Stimulated activated memory B cell treated with anti-CD40 and anti-IgM and Interleukin-4, amounts not matched to agents 10 μg/mL and 1 μg/mL and 100 μg/mL, for 72 hours (primary cell): ENCODE results near the gene STAC.

Source experiments
- ATAC-seq: fragments of 150-1000 bp; cut with Tn5 transposase; 2 replicates; pipeline ENCODE4 v1.10.0; 2021
- H3K27ac Mint-ChIP-seq: one replicate; pipeline ENCODE4 v1.8.0; 2022; ENCODE audit warnings: mild to moderate bottlenecking, mixed read lengths
- H3K27me3 Mint-ChIP-seq: one replicate; pipeline ENCODE4 v1.8.0; 2022; ENCODE audit warnings: mixed read lengths
- H3K36me3 Mint-ChIP-seq: one replicate; pipeline ENCODE4 v1.8.0; 2022; ENCODE audit warnings: mixed read lengths
- H3K4me1 Mint-ChIP-seq: one replicate; pipeline ENCODE4 v1.8.0; 2022; ENCODE audit warnings: mixed read lengths
- H3K4me3 Mint-ChIP-seq: one replicate; pipeline ENCODE4 v1.8.0; 2022; ENCODE audit warnings: mild to moderate bottlenecking, moderate library complexity, mixed read lengths
- H3K9me3 Mint-ChIP-seq: one replicate; pipeline ENCODE4 v1.8.0; 2022; ENCODE audit warnings: mixed read lengths

STAC gene, protein sequence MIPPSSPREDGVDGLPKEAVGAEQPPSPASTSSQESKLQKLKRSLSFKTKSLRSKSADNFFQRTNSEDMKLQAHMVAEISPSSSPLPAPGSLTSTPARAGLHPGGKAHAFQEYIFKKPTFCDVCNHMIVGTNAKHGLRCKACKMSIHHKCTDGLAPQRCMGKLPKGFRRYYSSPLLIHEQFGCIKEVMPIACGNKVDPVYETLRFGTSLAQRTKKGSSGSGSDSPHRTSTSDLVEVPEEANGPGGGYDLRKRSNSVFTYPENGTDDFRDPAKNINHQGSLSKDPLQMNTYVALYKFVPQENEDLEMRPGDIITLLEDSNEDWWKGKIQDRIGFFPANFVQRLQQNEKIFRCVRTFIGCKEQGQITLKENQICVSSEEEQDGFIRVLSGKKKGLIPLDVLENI

DNA sequence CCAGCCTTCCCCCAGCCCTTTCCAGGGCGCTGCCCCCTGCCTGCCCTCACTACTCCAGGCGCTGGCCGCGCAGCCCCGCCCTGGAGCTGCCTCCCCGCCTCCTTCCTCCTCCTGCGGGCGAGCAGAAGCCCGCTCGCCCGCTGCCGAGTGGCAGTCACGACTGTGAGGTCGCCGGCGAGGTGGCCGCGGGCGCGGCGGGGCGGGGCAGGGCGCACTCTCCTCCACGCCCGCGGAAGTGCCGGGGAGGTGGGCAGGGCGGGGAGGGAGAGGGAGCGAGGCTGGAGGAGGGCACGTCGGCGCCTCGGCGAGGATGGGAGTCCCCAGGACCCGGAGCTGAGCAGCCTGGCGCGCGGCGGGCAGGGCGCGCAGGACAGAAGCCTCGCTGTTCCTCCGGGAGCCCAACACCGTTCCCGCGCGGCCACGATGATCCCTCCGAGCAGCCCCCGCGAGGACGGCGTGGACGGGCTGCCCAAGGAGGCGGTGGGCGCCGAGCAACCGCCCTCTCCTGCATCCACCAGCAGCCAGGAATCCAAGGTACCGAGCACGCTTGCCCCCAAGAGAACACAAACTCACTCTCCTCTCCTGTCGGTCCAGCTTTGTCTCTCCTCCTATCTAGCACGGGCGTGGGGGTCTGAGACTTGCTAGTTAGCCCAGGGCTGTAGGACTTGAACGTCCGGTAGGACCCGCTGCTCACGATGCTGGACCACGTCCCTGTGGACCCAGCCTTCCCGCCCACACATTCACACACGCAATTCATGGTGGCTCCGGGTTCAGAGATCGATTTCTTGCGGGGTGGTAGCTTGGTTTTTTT is at the start of gene STAC:
Gene STAC, plus strand, starts transcription at position 284 of the 811 bp plus-strand sequence. Its CDS starts 140 bp downstream, at position 424.
- no peak within 1 kb of the TSS for H3K27ac Mint-ChIP-seq
- peaks cover 6% of the 10 kb centered on the region for H3K4me1 Mint-ChIP-seq
- H3K4me3 Mint-ChIP-seq = peak within 1 kb of the TSS; percentile 53
- H3K36me3 Mint-ChIP-seq = no peaks in the 10 kb centered on the region
- H3K9me3 Mint-ChIP-seq = no peaks in the 10 kb centered on the region
- ATAC-seq = peak; percentile 37
- peaks cover 46% of the 10 kb centered on the region for H3K27me3 Mint-ChIP-seq

DNA sequence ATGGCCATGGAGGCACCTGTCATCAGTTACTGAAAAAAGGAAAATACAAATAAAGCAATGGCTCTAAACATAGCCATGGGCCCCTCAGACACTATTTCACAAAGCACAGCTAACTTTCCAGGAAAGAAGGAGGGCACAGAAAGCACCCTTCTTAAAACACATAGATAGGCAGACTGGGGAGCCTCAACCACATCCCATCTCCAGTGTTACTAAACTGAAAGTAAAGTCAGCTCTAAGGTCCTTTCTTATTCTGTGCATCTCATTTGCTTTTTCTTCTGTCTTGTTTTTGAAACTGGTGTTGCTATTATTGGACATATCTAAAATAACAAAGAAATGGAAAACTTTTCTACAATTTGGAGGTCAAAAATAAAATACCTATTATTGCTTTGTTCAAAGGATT is 48.2 kb upstream of the STAC start:
- no peaks in the 10 kb centered on the region for H3K4me1 Mint-ChIP-seq
- H3K9me3 Mint-ChIP-seq = no peaks in the 10 kb centered on the region
- ATAC-seq = no peak
- no peaks in the 10 kb centered on the region for H3K36me3 Mint-ChIP-seq
- no peak overlapping the region for H3K27ac Mint-ChIP-seq
- H3K4me3 Mint-ChIP-seq = no peak overlapping the region
- H3K27me3 Mint-ChIP-seq = no peaks in the 10 kb centered on the region

DNA sequence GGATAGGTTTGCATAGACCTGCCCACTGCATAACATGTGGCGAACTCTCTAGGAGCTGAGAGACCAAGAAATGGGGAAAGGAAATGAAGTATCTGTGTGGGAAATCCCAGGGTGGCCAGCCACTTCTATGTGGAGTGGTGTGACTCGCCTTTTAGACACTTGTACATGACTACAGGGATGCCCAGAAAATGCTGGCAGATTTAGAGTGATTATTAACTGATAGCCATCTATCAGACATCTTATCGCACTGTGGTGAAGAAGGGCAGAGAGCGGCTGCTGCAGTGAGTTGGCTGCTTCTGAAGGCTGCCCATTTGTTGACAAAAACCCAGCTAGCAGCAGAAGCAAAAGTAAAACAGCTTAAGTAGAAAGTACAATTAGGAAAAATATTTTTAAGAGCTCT is 18.1 kb upstream of the STAC start:
- Mint-ChIP-seq H3K4me3 (no peak overlapping the region), H3K36me3 (no peaks in the 10 kb centered on the region)

DNA sequence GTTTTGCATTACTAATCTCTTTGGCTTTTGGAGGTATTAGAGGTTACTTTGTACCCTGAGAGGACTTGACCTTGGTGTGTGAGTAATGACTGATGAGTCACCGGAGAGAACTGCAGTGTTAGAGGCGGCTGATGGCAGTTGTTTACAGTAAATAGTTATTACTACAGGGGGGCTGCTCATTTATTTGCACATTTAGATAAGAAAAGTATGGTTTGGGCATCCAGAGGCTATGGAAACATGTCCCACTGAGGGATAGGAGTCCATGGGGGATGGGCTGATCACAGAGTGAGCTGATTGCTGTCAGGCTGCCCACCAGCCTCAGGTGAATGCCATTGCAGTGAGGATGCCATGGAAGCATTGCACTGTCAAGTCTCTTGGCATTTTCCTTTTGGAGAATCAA is 17.3 kb upstream of the STAC start:
- Mint-ChIP-seq H3K9me3 (peaks cover 9% of the 10 kb centered on the region), H3K27ac (no peak overlapping the region), H3K27me3 (no peaks in the 10 kb centered on the region), H3K4me1 (no peaks in the 10 kb centered on the region), H3K4me3 (no peak overlapping the region), H3K36me3 (no peaks in the 10 kb centered on the region)
- ATAC-seq = no peak

More for the DNA sequence above, 18.1 kb upstream of the STAC start:
- Mint-ChIP-seq H3K27ac (no peak overlapping the region), H3K9me3 (peaks cover 9% of the 10 kb centered on the region), H3K27me3 (no peaks in the 10 kb centered on the region), H3K4me1 (no peaks in the 10 kb centered on the region)
- peak; percentile 12 for ATAC-seq

DNA sequence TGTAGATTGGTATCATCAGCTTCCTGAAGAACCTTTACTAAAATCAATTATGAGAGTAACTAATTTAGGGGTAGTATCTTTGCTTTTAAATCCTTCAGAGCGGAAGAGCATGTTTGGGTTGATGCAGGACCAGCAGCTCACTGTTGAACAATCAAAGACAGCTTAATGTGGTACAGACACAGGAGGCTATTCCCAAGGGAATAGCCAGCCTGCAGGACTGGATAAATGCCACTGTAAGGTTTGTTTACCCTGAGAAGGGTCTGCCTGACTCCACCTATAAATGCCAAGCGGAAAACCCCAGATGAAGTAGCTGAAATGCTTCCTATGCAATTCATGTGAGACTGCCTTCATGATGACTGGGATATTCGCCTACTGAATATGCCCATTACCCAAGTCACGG is 16.0 kb upstream of the STAC start:
- no peaks in the 10 kb centered on the region for H3K36me3 Mint-ChIP-seq
- H3K4me1 Mint-ChIP-seq = no peaks in the 10 kb centered on the region
- no peak for ATAC-seq
- peaks cover 5% of the 10 kb centered on the region for H3K9me3 Mint-ChIP-seq
- no peak overlapping the region for H3K27ac Mint-ChIP-seq
- no peak overlapping the region for H3K4me3 Mint-ChIP-seq
- H3K27me3 Mint-ChIP-seq = no peaks in the 10 kb centered on the region

DNA sequence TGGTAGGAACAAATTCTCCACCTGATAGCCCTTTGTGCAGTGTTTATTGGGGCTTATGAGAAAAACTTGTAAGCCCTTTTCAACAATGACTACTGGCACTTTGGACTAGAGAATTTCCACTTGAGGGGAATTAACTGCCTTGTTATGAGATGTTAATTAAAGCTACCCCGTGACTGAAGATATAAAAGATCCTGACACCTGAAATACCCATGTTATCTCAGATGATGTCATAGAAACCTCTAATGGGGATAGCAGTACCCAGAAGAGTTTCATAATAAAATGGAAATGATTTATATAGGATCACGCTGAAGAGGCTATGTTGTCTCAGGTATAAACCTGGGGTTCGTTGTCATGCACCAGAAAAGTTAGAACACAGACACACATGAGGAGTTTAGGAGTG is 14.5 kb upstream of the STAC start:
- Mint-ChIP-seq H3K4me3 (no peak overlapping the region), H3K27ac (no peak overlapping the region), H3K9me3 (peaks cover 2% of the 10 kb centered on the region), H3K36me3 (no peaks in the 10 kb centered on the region), H3K27me3 (no peaks in the 10 kb centered on the region), H3K4me1 (no peaks in the 10 kb centered on the region)
- no peak for ATAC-seq

DNA sequence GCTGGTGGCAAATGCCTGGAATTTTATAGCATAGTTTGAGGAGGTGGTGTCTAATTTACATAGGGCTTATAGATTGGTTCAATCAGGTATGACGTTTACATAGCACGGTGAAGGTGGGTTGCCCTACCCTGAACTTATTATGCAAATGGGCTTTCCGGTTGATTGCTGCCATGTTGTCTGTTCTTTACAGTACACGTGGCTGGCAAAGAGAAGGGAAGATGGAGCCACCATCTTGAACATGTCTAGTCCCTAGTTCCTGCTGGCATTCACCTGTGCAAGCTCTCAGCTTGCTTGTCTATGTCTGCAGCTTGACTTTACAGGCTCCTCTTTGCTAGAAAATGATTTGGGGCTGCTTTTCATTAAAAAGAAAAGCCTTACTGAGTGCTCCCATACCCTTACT is 14.0 kb upstream of the STAC start:
- Mint-ChIP-seq H3K4me1 (no peaks in the 10 kb centered on the region), H3K27ac (no peak overlapping the region)

DNA sequence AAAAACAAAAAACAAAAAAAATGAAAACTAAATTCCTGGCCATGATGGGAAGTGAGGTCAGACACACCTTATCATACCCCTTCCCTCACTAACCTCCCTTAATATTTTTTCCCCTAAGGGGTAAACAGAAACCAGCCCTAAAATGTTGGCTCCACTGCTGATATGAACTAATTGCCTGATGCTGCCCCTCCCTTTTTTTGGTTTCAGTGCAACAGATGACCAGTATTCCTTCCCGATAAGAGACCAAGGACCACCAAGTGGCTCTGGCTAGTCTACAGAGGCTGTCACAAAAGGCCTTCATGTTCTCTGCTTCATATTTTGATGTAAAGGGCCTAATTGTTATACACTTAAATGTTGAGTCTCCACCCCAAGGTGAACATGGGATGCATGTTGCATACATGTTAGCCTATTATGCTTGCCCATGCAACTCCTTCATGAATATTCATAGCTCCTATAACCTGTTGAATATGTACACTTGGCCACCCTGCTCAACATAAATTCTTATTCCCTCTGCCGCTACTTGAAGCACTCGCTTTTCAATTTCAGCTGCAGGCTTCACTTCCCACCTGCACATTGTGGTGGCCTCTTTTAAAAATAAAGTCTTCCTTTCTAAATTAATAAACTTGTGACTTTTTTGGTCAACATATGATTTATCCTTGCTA is 12.3 kb upstream of the STAC start:
- Mint-ChIP-seq H3K27ac (no peak overlapping the region), H3K4me1 (no peaks in the 10 kb centered on the region), H3K36me3 (no peaks in the 10 kb centered on the region), H3K9me3 (peaks cover 2% of the 10 kb centered on the region), H3K27me3 (no peaks in the 10 kb centered on the region), H3K4me3 (no peak overlapping the region)
- ATAC-seq = no peak

More for the DNA sequence above, 14.0 kb upstream of the STAC start:
- no peak for ATAC-seq
- H3K36me3 Mint-ChIP-seq = no peaks in the 10 kb centered on the region
- no peak overlapping the region for H3K4me3 Mint-ChIP-seq
- peaks cover 2% of the 10 kb centered on the region for H3K9me3 Mint-ChIP-seq
- H3K27me3 Mint-ChIP-seq = no peaks in the 10 kb centered on the region

DNA sequence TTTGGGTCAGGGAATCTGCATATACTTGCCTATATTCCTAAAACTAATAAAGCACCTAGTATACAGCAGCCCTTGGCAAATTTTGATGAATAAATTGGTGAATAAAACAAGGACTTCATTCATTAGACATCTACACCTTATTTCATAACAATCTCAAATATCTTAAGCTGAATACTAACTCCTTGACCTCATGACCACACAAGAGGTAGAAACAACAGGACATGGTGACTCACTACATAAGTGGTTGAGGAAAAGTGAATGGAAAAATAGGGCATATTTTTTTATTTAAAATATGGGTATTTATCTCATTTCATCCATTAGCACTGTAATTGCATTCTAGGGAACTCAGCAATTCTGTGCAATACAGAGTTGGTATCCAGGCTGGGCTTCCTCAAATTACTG is 7.8 kb upstream of the STAC start:
- Mint-ChIP-seq H3K4me1 (no peaks in the 10 kb centered on the region), H3K9me3 (no peaks in the 10 kb centered on the region), H3K4me3 (no peak overlapping the region), H3K27ac (no peak overlapping the region), H3K27me3 (no peaks in the 10 kb centered on the region), H3K36me3 (no peaks in the 10 kb centered on the region)
- ATAC-seq = no peak

DNA sequence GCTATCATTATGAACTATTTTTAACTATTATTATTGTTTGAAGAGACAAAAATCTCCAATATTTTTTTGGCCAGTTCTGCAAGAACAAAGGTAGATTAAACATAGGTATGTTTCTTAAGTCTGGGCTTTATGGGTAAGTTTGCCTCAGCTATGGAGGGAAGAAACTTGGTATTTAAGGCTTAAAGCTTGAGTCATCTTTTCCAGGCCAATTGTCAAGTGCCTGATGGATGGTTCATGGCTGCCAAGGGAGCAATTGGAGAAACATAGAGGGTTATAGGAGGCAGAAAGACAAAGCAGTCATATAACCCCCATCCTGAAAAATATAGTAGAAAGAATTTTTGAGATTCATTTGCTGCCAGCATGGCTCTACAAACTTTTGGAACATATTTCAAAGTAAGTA is 7.2 kb upstream of the STAC start:
- ATAC-seq = no peak
- H3K4me3 Mint-ChIP-seq = no peak overlapping the region
- H3K27ac Mint-ChIP-seq = no peak overlapping the region
- H3K4me1 Mint-ChIP-seq = no peaks in the 10 kb centered on the region
- peaks cover 5% of the 10 kb centered on the region for H3K27me3 Mint-ChIP-seq
- no peaks in the 10 kb centered on the region for H3K36me3 Mint-ChIP-seq
- H3K9me3 Mint-ChIP-seq = no peaks in the 10 kb centered on the region

DNA sequence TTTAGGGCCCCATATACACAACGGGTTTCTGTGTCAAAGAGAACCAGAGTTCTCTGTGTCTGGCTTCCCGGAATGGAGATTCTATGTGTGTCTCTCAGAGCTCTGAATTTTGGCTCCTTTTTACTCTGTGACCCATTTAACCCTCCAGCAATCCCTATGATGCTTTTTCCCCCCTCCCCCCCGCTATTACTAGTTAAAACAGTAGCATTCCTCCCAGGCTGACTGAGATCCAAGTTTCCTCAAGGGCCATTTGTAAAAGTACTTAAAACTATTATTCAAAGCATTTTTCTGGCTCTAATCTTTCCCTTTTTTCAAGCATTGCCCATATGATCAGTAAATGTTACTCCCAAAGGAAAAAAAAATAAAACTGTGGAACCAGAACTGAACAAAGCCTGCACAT is 6.6 kb upstream of the STAC start:
- H3K4me1 Mint-ChIP-seq = no peaks in the 10 kb centered on the region
- H3K27ac Mint-ChIP-seq = no peak overlapping the region
- H3K27me3 Mint-ChIP-seq = peaks cover 10% of the 10 kb centered on the region
- no peaks in the 10 kb centered on the region for H3K9me3 Mint-ChIP-seq
- H3K36me3 Mint-ChIP-seq = no peaks in the 10 kb centered on the region
- H3K4me3 Mint-ChIP-seq = no peak overlapping the region
- no peak for ATAC-seq

DNA sequence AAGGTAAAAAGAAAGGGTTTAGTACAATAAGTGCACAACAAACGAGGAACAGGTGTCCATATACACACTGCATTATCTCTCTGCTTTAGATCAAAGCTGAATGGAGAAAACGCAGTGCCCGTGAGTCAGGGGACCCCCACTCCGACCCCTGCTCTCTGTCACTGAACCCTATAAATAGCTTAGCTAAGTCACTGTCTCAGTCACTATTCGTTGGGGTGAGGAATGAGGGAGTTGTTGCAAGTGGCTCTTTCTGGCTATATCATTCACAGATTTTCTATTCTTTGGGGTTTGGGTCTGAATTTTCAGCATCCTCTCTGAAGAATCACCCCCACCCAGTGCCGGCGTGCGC is 458 bp upstream of the STAC start:
- H3K36me3 Mint-ChIP-seq = no peaks in the 10 kb centered on the region
- no peak overlapping the region for H3K27ac Mint-ChIP-seq
- H3K4me3 Mint-ChIP-seq = no peak overlapping the region
- peaks cover 46% of the 10 kb centered on the region for H3K27me3 Mint-ChIP-seq
- ATAC-seq = no peak
- no peaks in the 10 kb centered on the region for H3K9me3 Mint-ChIP-seq
- H3K4me1 Mint-ChIP-seq = peaks cover 6% of the 10 kb centered on the region

DNA sequence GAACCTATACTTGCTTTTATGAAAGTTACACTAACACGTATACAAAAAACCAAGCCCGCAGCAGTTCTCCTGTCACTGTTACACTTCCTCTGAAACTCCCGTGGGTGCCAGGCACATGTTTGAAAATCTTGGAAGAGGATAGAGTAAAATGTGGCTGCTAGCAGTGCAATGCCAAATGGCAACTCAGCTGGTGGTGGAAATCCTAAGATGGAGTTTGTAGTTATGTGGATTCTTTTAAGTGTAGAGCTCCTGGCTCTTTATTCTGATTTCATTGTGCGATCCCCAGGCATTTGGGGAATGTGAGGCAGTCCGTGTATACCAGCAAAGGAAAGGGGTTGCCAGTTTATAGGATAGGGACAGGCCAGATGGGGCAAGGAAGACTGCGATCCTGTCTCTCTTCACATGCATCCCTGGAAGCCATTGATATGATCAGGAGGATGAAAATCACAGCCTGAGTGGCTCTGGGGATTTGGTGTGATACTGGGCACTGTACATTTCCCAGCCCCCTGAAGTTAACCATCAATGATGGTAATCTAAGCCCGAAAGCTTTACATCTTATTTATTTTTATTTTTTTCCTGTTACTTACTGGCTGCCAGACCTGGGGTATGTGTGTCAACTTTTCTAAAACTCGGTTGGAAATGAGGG is 1.1 kb downstream of the STAC start:
- no peaks in the 10 kb centered on the region for H3K36me3 Mint-ChIP-seq
- peaks cover 6% of the 10 kb centered on the region for H3K4me1 Mint-ChIP-seq
- H3K4me3 Mint-ChIP-seq = no peak overlapping the region
- H3K27ac Mint-ChIP-seq = no peak overlapping the region
- ATAC-seq = no peak
- peaks cover 46% of the 10 kb centered on the region for H3K27me3 Mint-ChIP-seq
- no peaks in the 10 kb centered on the region for H3K9me3 Mint-ChIP-seq

DNA sequence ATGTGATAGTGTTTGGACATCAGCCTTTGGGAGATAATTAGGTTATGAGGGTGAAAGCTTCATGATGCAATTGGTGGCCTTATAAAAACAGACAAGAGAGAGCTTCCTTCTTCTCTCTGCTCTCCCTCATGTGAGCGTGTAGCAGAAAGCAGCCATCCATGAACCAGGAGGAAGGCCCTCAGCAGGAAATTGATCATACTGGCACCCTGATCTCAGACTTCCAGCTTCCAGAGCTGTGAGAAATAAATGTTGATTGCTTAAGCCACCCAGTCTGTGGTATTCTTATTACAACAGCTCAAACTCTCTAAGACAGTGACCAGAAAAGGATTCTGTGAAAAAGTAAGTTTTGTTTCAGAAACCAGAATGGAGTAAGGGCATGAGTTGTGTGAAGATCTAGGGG is 13.3 kb downstream of the STAC start:
- Mint-ChIP-seq H3K4me3 (no peak overlapping the region), H3K9me3 (peaks cover 5% of the 10 kb centered on the region), H3K36me3 (no peaks in the 10 kb centered on the region), H3K4me1 (no peaks in the 10 kb centered on the region), H3K27ac (no peak overlapping the region), H3K27me3 (peaks cover 11% of the 10 kb centered on the region)
- ATAC-seq = no peak

DNA sequence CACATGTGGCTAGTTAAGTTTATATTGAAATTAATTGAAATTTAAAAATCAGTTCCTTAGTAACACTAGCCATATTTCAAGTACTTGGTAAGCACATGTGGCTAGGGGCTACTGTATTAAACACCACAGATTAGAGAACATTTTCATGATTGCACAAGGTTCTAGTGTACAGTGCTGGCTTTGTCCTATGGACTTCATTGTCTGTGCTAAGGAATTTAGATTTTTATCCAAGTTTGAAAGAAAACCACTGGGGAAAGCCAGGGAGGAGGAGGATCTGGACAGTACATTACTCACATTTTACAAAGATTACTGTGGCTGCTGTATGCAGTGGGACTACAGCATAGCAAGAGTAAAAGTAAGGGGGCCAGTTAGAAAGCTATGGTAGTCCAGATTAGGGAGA is 13.9 kb downstream of the STAC start:
- Mint-ChIP-seq H3K27ac (no peak overlapping the region), H3K36me3 (no peaks in the 10 kb centered on the region), H3K4me1 (no peaks in the 10 kb centered on the region), H3K9me3 (peaks cover 5% of the 10 kb centered on the region), H3K4me3 (no peak overlapping the region), H3K27me3 (peaks cover 11% of the 10 kb centered on the region)
- ATAC-seq = no peak
